ENCODE results near the gene LYL1.
A peak's percentile ranks its signal among the peaks of the same experiment; 100 is the strongest.

LYL1 gene

GRCh38 chr19:13055213-13056051 is 47.2 kb downstream of the LYL1 start:
- DNase-seq: peak; percentile 99

- no peak for DNase-seq
Observed at GRCh38 chr19:13054626-13055212, 47.9 kb downstream of the LYL1 start.

GRCh38 chr19:13053761-13054625 is 48.7 kb downstream of the LYL1 start:
- DNase-seq: peak; percentile 98

- DNase-seq: peak; percentile 65
Observed at GRCh38 chr19:13053238-13053637, 49.4 kb downstream of the LYL1 start.

- DNase-seq: no peak
Observed at GRCh38 chr19:13052447-13053175, 50.0 kb downstream of the LYL1 start.

GRCh38 chr19:13051557-13052165 is 51.0 kb downstream of the LYL1 start:
- DNase-seq: no peak

- DNase-seq: no peak
Observed at GRCh38 chr19:13050274-13050673, 52.4 kb downstream of the LYL1 start.
